ENCODE data around the gene CAPZA2.

DNA sequence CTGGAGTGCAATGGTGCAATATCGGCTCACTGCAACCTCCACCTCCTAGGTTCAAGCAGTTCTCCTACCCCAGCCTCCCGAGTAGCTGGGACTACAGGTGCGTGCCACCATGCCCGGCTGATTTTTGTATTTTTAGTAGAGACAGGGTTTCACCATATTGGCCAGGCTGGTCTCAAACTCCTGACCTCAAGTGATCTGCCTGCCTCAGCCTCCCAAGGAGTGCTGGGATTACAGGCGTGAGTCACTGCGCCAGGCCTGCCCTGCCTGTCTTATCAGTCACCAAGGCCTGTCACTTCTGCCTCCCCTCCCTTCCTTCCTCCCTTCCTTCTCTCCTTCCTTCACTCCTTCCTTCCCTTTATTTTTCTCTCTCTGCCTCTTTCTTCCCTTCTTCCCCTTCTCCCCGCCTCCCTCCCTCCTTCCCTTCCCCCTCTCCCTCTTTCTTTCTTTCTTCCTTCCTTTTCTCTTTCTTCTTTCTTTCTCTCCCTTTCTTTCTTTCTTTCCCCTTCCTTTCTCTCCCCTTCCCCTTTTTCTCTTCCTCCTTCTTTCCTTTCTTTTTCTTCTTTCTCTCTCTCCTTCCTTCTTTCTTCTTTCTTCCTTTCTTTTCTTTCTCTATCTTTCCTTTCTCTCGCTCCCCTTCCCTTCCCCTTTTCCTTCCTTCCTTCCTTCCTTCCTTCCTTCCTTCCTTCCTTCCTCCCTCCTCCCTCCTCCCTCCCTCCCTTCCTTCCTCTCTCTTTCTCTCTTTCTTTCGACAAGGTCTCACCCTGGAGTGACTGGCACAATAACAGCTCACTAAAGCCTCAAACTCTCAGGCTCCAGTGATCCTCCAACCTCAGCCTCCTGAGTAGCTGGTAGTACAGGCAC is 87.8 kb downstream of the CAPZA2 start:
- no peak for TF ChIP-seq CTCF (IDR thresholded peaks at IDR 0.05; ENCODE audit: low read length)
- TF ChIP-seq EZH2 (IDR thresholded peaks at IDR 0.05; ENCODE audit: borderline replicate concordance, low read length) = no peak
